SHP77 (cell line): ENCODE results near the gene AFAP1.

Experiments
- DNase-seq, 2 experiments: peaks; one replicate each; lab custom pipeline; 2025; lab: John Stamatoyannopoulos, UW

The AFAP1 gene

DNA sequence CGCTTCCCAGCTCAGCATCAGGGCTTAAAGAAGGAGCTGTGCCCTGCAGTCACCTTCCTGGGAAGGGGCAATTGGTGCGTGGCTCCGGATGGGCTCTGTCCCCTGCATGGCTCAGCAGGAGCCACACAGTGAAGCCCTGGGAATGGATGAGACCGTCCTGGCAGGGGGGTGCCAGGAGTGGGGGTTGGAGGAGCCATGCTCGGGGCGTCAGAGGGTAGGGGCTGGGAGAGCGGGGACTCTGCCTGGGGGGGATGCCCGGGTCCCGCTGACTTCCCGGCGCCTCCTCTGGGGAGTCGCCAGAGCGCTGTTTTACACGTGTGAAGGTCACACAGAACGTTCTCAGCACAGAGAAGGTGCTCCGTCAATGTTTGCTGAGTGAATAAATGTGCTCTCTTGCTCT is 184.1 kb downstream of the AFAP1 start:
- no peak for DNase-seq

DNA sequence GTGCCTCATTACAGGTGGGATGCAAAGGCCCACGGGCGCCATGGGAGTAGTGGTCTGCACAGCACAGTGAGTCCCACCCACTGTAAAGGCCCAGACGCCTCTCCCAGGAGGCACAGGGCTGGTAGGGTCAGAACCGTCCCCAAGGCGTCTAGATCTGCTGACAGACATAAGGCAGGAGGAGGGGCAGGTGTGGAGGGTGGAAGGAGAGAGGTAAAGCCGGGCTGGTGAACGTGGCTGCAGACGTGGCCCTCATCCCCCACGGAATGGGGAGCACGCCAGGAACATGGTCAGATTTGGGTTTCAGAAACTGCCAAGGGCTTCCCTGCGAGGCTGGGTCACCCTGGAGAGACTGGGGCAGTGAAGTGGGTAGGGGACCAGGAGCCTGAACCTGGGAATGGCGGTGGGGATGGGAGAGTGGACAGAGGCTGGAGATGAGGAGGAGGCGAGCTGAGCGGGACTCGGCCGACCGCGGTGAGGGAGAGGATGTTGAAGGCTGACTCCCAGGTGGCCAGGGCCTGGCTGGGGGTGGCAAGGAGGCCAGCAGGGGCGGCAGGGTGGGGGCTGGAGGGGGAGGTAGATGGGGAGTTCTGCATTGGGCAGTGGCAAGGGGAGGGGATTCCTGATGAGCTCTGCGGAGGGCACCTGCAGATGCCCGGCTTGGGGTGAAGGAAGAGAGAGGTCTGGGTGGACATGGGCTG is 184.9 kb downstream of the AFAP1 start:
- DNase-seq, result no peak

DNA sequence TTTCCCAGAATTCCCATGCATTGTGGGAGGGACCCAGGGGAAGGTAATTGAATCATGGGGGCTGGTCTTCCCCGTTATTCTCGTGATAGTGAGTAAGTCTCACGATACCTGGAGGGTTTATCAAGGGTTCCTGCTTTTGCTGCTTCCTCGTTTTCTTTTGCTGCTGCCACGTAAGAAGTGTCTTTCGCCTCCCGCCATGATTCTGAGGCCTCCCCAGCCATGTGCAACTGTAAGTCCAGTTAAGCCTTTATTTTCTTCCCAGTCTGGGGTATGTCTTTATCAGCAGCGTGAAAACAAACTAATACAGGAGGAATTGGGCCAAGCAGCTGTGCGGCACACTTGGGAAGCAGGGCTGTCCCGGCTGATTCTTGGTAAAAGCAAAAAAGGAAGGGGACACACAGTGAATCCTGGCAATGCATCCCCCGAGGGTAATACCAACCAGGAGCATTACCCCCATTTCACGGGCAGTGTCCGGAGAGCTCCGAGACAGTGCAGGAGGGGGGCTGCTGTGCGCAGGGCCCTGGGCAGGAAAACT is 185.7 kb downstream of the AFAP1 start:
- DNase-seq, result no peak

DNA sequence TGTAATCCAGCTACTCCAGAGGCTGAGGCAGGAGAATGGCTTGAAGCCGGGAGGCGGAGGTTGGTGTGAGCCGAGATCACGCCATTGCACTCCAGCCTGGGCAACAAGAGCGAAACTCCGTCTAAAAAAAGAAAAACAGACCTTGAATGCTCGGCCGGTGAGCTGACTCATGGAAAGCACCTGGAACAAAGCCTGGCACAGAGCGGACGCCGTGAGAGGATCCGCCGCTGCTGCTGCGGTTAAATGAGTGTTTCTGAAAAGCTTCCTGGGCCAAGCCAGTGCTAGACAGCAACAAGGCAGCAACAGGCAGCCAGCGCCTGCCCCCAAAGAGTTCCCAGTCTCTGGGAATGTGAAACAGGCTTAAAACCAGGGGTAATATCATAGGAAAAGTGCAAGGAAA is 186.4 kb downstream of the AFAP1 start:
- no peak for DNase-seq

DNA sequence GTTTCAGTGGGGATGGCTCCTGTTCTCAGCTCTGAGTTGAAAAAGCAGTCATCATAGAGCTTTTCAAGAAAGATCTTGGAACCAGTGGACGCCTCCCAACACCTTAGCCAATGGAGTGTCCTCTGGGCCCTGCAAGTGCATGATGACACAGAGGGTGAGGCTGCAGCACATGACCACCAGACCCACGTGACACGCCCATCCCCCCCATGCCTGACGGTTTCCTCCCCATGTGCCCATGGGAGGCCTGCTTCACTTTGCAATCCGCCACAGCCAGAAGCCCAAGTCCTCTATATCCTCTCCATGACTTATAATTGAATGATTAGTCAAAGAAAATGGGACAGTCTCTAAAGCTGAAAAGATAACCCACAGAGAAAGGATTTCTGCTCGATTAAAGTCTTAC is 187.0 kb downstream of the AFAP1 start:
- no peak for DNase-seq

DNA sequence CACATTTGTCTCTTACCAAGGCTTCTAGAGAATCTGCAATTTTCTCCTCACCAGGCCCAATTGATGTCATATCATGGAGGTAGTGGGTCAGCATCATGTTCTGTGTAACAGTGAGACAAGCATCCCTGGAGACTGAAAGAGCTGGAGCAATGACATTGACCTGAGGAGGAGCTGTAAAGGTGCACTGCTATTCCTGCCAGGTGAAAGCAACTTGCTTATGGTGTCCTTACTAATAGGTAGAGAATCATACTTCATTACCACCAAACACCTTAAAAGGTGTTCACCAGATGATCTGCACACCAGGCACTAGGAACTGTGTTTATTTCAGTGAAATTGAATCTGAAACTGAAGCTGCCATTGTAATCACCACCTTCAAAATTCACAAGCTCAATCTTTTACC is 188.7 kb downstream of the AFAP1 start:
- no peak for DNase-seq

DNA sequence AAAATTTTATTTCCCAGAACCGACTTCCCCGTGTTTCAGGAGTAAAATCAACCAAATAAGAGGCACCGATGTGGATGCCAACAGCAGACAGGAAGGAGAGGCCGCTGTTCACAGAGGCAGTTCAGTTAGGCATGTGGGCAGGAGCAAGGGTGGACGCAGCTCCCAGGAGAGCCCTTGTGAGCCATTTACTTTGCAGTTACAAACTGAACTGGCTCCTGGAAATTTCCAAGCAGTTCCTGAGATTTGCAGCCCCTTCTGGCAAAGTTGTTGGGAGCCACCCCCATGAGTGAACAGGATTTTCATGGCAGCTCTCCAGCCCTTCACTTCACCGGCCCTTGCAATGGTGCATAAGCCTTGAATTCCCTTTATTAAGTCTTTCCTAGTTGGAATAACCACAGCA is 189.1 kb downstream of the AFAP1 start:
- DNase-seq, result no peak

DNA sequence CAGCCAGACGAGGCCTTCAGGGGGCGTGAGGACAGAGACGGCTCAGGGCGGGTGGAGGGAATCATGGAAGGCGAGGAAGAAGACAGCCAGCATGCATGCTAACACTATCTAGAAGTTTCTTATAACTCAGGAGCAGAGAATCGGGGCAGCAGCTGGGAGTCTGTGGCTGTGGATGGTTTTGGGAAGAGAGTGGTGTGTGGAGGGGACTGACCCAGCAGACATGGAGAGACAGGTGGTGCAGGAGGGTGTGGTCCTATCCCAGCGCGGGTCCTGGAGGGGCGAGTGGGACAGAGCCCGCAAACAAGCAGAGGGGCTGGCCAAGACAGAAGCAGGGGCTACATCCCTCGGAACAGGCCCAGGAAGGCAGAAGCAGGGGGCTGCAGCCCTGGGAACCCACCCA is 192.1 kb downstream of the AFAP1 start:
- DNase-seq, result no peak

DNA sequence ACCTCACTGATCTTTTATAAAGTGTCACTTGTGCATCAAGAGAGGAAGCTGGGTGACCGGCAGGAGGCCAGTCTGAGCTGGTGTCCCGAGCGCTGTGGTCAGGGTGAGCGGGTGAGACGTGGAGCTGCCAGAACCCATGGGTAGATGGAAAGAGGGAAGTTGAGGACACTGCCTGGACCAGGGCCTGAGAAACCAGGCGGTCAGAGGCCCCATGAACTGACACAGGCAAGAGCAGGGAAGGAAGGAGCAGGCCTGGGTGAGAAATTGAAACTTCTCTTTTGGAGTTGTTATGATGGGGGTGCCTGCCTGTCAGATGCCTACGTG is 192.6 kb downstream of the AFAP1 start:
- DNase-seq, result no peak

DNA sequence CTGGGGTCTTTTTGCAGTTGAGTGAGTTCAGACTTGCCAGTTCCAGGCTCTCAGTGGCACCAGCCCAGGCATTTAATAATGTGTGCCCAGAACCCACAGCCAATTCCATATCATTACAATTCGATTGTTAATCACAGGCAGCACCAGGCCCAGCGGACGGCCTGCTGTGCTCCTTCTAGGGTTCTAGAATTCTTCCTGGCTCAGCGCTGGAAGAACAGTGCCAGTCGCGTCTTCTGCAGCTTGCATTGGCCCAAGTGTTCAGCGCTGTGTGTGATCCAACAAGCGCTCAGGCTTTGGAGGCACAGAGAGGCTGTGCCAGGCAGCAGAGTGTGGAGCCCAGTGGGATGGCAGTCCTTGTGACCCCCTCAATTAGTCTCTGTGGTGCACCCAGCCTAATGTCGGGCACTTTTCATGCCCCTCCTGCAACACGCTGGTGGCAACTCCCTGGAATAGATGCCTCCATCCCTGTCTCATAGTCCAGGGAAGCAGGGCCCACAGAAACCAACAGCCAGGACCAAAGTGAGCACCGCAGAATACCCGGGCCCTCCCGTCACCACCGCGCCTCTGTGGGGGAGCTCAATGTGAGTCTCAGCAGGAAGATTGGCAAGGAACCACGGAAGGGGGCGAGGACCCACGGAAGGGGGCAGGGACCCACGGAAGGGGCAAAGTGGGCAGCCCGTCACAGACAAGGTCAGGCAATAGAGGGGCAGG is 193.2 kb downstream of the AFAP1 start:
- DNase-seq, result no peak

DNA sequence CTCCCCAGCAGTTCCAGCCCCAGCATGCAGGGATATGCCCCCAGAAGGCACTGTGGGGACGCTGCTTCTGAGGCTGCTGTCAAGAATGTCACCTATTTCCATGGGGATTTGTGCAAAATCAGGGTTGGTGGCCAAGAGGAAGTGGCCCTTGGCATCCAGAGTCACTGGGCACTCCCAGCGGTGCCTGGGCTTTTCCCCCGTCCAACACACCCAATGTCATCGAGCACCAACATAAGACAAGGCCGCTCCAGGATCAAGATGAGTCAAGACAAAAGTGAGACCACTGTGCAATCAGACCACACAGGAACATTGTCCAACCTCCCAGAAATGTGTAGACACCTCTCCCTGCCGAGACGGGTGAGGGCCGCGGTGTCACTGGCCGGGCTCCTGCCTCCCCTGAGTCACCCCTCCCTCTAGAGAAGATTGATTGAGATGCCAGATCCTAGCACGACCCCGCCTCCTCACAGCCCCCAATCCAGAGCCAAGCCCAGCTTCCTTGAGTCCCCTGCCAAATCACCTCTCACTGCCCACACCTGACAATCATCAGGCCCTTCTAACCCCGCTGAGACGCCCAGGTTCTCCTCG is 194.3 kb downstream of the AFAP1 start:
- no peak for DNase-seq

DNA sequence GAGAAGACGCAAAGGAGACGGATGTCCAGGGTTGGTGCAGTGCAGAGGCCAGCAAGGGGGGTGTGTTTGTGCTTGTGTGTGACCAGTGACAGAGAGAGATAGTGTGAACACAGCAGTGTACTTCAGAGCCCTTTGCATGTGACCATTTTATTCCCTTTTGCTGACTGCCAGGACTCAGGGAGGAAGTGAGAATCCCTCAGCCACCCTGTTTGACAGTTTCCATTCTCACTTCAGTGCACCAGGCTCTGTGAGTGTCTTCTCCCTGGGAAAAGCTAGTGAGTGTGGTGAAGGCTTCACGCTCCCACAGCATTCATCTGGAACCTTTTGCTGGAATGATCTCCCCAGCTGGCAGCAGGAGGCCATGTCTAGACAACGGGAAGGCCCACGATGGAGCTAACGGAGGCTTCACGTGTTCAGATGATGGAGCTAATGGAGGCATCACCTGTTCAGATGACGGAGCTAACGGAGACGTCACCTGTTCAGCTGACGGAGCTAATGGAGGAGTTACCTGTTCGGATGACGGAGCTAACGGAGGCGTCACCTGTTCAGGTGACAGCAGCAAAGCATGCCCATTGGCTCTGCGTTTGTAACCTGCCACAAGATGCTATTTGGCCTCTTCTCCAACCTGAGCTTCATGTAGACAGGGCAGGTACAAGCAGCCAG is 195.4 kb downstream of the AFAP1 start:
- DNase-seq, result no peak

DNA sequence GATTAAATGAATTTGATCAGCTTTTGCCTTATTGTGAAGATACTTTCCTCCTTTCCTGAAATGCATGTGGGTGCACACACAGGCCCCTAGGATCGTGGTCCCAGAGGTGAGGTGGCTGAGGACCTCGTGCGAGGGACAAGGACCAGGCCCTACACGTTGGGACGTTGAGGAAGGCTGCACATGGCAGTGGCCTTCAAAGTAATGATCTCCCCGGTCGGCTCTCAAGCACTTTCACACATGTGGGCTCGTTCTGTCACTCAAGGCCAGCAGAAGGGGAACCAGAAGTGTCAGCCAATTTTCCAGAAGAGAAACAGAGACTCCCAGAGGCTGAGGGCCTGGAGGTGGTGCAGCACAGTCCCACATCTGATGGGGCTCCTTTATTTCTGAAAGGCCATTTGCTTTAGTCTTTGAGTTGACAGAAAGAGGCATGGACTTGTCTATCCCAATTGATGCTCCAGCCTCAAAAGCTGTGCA is 196.8 kb downstream of the AFAP1 start:
- DNase-seq, result no peak

DNA sequence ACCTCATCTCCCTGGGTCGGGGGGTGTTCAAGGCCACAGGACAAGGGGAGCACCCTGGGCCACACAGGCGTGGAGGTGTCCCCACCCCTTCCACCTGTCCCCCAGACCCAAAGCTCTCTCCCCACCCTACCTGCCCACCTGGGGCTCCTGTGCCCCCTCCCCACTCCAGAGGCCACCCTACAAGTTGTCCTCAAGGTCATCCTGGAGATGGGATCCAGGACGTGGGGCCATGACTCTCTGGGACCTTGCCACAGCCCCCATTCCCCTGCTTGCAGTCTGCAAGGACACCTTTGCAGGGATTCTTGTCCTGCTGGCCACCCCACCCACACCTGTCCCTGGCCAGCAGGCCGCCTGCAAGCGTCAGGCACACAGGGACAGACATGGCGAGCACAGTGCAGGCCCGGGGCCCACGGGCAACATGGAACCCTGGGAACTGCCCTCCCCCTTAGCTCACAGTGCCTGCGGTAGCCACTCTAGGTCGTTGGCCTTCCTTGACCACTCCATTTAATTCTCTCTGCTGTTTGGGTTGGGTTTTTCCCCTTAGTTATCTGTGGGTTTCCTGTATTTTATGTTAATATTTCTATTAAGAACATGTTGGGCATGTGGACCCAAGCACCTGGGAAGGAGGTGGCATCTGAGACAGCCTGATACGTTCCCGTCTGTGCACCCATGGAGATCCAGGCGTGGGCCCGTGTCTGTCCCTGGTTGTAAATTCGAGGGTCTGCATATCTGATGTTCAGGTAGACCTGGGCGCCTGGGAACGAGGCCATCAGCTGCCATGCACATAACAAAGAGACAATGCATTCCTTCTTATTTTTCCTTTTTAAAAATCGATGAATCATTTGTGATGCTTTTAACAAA is 197.5 kb downstream of the AFAP1 start:
- DNase-seq, result no peak

DNA sequence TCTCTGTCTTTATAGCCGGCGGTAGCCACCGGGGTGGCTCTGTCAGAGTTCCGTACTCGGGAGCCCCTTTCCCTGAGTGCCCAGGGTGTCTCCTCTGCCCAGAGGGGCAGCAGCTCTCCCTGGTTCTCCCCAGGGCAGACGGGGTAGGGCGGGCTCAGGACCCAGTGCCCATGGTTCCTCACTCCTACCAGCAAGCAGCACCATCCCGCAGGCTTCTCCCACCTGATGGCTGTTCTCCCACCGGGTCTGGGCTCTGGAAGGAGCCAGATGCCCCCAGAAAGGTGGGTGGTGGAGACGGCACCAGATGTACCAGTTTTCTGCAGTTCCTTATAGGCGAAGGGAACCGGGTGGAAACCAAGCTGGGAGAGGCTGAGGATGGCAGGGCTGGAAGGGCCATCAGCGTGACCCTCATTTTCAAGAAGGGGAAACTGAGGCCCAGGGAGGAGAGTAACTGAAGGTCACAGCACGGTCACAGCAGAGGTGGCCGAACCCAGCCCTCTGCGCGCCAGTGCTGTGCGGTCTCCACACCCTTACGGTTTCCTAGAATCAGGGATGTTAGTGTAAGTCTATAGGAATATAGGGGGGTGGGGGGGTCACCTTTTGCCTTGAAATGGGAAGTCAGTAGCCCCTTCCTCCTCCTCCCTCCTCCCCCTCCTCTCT is 198.7 kb downstream of the AFAP1 start:
- DNase-seq, result no peak

DNA sequence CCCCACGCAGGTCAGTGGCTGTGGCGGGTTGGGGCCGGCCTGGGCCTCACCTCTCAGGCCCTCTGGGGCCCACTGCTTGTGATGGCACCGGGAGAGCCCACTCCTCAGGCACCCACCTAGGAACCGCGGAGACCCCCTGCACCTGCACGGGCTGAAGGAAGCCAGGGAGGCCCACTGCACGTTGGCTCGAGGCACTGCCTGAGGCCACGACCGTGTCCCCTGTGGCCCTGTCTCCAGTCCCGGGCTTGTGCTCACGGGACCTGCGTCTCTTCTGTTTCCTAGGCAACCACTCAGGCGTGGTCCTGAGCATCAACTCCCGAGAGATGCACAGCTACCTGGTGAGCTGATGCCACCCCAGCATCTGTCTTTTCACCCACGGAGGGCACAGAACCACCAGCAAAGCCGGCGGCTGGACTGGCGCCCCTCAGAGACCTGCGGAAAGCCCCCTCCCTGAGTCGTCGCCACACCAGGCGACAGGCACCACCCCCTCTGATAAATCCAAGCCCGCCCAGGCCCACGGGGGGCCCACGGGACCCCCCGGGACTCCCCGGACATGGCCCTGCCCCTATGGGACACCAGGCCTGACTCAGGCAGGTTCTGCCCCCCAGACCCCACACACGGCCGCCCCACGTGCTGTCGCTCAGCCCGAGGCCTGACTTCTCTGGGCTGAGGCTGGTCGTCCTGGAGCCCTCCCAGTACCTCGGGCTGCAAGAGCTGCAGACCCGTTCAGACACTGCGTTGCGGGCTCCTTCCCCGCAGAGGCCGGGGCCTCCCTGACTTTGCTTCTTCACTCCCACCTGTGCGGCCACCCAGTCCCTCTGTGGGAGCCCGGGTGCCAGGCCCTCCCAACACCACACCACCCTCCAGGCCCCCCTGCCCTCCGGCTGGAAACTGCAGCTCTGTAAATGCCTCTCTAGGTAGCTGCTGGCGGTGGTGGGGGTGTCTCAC is 199.5 kb downstream of the AFAP1 start:
- no peak for DNase-seq

DNA sequence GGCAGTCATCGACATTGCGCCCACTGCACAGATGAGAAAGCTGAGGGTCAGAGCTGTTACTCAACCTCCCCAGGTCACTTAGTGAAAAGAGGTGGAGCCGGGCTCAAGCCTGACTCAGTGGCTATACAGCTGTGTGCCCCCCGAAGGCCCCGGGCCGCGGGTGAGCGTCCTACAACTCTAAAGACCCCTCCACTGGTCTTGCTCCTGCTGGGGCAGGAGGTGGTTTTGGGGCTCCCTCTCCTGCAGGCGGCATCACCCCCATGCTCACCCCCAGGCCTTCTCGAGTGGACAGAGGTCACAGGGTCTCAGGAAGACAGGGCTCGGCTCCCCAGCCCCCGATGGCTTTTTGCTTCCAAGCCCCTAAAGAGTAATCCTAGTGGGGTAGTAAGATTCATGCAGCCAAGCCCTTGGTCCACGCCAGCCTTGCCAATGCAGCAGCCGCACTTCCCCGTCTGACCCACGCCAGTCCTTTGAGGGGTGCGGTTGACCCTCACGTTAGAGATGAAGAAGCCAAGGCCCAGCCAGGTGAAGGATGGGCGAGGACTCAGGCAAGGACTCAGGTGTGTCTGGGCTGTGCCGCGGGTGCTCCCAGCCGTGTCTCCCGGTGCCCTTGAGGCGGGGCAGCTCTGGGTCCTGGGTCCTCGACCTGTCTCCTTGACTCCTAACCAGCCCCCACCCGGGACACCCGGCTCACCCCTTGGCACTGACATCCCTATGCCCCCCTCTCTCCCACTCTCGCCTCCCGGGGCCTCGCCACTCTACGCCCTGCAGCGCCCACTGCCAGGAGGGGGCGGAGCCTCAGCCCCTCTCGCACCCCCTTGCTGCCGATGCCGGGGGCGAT is 200.4 kb downstream of the AFAP1 start:
- no peak for DNase-seq

DNA sequence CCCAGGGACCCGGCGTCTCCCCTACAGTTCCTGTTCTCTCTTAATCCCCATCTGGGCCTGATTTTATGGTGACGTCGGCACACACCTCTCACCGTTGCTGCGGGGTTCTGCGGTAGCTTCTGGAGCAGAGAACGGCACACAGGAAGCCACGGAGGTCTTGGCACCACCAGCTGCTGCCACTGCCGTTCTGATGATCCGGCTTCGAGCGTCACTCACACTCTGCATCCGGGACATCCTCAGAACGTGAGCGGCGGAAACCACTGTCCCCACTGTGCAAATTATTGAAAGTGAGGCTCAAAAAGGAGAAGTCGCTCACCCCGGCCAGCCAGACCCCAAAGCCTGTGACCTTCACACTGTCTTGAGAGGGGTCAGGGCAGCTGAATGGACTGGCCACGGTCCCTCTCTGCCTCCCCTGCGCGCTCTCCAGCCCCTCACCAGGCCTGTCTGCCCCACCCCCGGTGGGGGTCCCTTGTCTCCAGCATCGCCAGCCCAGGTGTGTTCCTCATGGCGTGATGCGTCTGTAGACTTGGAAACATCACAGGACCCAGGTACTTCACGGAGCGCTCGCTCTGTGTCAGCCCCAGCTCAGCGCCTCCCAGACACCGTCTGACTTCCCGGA is 201.1 kb downstream of the AFAP1 start:
- no peak for DNase-seq
